ENCODE results near the gene SNX9.

GRCh38 chr6:157850030-157850429, 27.0 kb downstream of the SNX9 start:
- TF ChIP-seq, protein P1, sequence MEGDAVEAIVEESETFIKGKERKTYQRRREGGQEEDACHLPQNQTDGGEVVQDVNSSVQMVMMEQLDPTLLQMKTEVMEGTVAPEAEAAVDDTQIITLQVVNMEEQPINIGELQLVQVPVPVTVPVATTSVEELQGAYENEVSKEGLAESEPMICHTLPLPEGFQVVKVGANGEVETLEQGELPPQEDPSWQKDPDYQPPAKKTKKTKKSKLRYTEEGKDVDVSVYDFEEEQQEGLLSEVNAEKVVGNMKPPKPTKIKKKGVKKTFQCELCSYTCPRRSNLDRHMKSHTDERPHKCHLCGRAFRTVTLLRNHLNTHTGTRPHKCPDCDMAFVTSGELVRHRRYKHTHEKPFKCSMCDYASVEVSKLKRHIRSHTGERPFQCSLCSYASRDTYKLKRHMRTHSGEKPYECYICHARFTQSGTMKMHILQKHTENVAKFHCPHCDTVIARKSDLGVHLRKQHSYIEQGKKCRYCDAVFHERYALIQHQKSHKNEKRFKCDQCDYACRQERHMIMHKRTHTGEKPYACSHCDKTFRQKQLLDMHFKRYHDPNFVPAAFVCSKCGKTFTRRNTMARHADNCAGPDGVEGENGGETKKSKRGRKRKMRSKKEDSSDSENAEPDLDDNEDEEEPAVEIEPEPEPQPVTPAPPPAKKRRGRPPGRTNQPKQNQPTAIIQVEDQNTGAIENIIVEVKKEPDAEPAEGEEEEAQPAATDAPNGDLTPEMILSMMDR (optimal IDR thresholded peaks at IDR 0.05 in 1 of 3, IDR thresholded peaks at IDR 0.05 in 1 of 3, conservative IDR thresholded peaks at IDR 0.05 in 1 of 3; ENCODE audit: extremely low read depth in 1 of 3, insufficient read depth in 2 of 3, low read length in 3 of 3) = no peak
- TF ChIP-seq EZH2 (IDR thresholded peaks at IDR 0.05; ENCODE audit: low read length) = no peak
